ELF-1 (cell line): Measurements from ENCODE around the gene CTSD.
A peak's percentile ranks its signal among the peaks of the same experiment; 100 is the strongest.

ENCODE experiments used
- DNase-seq: peaks from one replicate; pipeline ENCODE4 v3.0.0-alpha.2; 2016; ENCODE audit warnings: low read depth, low spot score

Gene CTSD

GRCh38 chr11:1755692-1756561 lies 7.8 kb downstream of the CTSD start:
- no peak for DNase-seq

GRCh38 chr11:1755344-1755691 lies 8.4 kb downstream of the CTSD start:
- no peak for DNase-seq

- DNase-seq: no peak
Measured at GRCh38 chr11:1754376-1755150, 9.2 kb downstream of the CTSD start.

GRCh38 chr11:1753929-1754305 lies 9.8 kb downstream of the CTSD start:
- no peak for DNase-seq

- no peak for DNase-seq
Measured at GRCh38 chr11:1753229-1753928, 10.3 kb downstream of the CTSD start.

- no peak for DNase-seq
Measured at GRCh38 chr11:1752907-1753228, 10.9 kb downstream of the CTSD start.

- no peak for DNase-seq
Measured at GRCh38 chr11:1751999-1752906, 11.5 kb downstream of the CTSD start.

GRCh38 chr11:1751531-1751921 lies 12.2 kb downstream of the CTSD start:
- DNase-seq: no peak

- DNase-seq: no peak
Measured at GRCh38 chr11:1750840-1751530, 12.7 kb downstream of the CTSD start.

GRCh38 chr11:1750481-1750839 lies 13.3 kb downstream of the CTSD start, which contains the start of gene IFITM10:
IFITM10 (minus strand) TSS chr11:1750595; CDS start chr11:1750442, 153 bp downstream.
- DNase-seq: no peak

- DNase-seq: peak; percentile 21
Measured at GRCh38 chr11:1749395-1750351, 14.1 kb downstream of the CTSD start.

- peak; percentile 12 for DNase-seq
Measured at GRCh38 chr11:1748636-1749394, 14.9 kb downstream of the CTSD start.

- peak; percentile 29 for DNase-seq
Measured at GRCh38 chr11:1747753-1748635, 15.7 kb downstream of the CTSD start.

- DNase-seq: no peak
Measured at GRCh38 chr11:1746956-1747752, 16.6 kb downstream of the CTSD start.

GRCh38 chr11:1746511-1746931 lies 17.2 kb downstream of the CTSD start:
- DNase-seq: no peak

GRCh38 chr11:1745701-1746320 lies 17.9 kb downstream of the CTSD start:
- no peak for DNase-seq
